Panc1 (cell line): ENCODE results near the gene FLACC1. TPM values are rescaled to one million over a fixed set of nuclear protein-coding genes. Genes with fewer than 3 reads are reported as not detected.
"Not testable (repeated sequence)": the region's sequence is repeated elsewhere in the genome, so short reads cannot be mapped to it uniquely, and the experiment has no call there.

ENCODE experiments used
- ATAC-seq: fragments of 200-7000 bp; cut with Tn5 transposase; 2 replicates; pipeline ENCODE4 v1.9.1; 2020; ENCODE audit warnings: mild to moderate bottlenecking, moderate library complexity
- BruUV-seq: library from RNA; stranded (reverse); fragments of 400-500 nt; replicated peaks from 2 replicates; lab custom pipeline; 2021; lab: Mats Ljungman, UMichigan
- CTCF ChIA-PET: fragments of 300-600 bp; sonication (Branson Sonifier 250); formaldehyde crosslinking; loops from one replicate; lab custom pipeline; 2022; ENCODE audit warnings: antibody characterized with exemption; lab: Charles Lee
- POLR2A ChIA-PET: fragments of 300-600 bp; sonication (Branson Sonifier 250); formaldehyde crosslinking; loops from one replicate; lab custom pipeline; 2022; ENCODE audit warnings: antibody characterized with exemption; lab: Charles Lee
- DNase-seq: peaks from one replicate; pipeline ENCODE4 v3.0.0-alpha.2; 2010; ENCODE audit warnings: low read depth, low spot score
- H3K27ac ChIP-seq: 2 replicates; pipeline ENCODE4 v1.5.1; 2011; ENCODE audit warnings: mild to moderate bottlenecking, low read length, inconsistent platforms
- H3K27me3 ChIP-seq: fragments of 200-500 bp; sonication (Bioruptor generic); 2 replicates; pipeline ENCODE4 v1.6.0; 2014; ENCODE audit warnings: low read length, inconsistent platforms; ENCODE audit not compliant: control insufficient read depth, insufficient read depth
- H3K36me3 ChIP-seq: fragments of 200-500 bp; sonication (Bioruptor generic); 2 replicates; pipeline ENCODE4 v1.5.1; 2014; ENCODE audit warnings: inconsistent platforms, mild to moderate bottlenecking, low read length, moderate library complexity; ENCODE audit not compliant: control insufficient read depth, insufficient read depth
- H3K4me1 ChIP-seq: 2 replicates; pipeline ENCODE4 v1.5.1; 2011; ENCODE audit warnings: inconsistent platforms, mild to moderate bottlenecking, low read length, moderate library complexity; ENCODE audit not compliant: control insufficient read depth, insufficient read depth
- H3K4me3 ChIP-seq, 2 experiments: 2 replicates each; pipeline ENCODE4 v1.5.1; 2011 to 2012; ENCODE audit warnings: low read depth in 2 of 2, low read length in 2 of 2, mild to moderate bottlenecking in 2 of 2, inconsistent platforms in 1 of 2, moderate library complexity in 1 of 2
- H3K9me3 ChIP-seq: fragments of 200-500 bp; sonication (Bioruptor generic); 2 replicates; pipeline ENCODE4 v1.5.1; 2014; ENCODE audit warnings: low read depth, mild to moderate bottlenecking, inconsistent platforms, low read length, moderate library complexity; ENCODE audit not compliant: control insufficient read depth, insufficient read depth
- POLR2AphosphoS5 ChIP-seq: IDR thresholded peaks from 2 replicates; pipeline ENCODE4 v1.6.1; 2012; ENCODE audit warnings: mild to moderate bottlenecking, low read depth, low read length, moderate library complexity
- SIN3A ChIP-seq: IDR thresholded peaks from 2 replicates; pipeline ENCODE4 v1.6.1; 2012; ENCODE audit warnings: low read depth, mild to moderate bottlenecking, low read length, moderate library complexity, borderline replicate concordance; ENCODE audit not compliant: insufficient read depth
- TCF7L2 ChIP-seq: IDR thresholded peaks from 2 replicates; pipeline ENCODE4 v1.6.1; 2011; ENCODE audit warnings: mild to moderate bottlenecking, low read depth, low read length, inconsistent platforms
- in situ Hi-C: cut with HindIII; loops from 2 replicates; pipeline ENCODE4 v1.10.0; 2016; ENCODE audit warnings: low sequenced_read_pairs, low pct_unique_long_range_greater_than_20kb
- intact Hi-C: fragments of 100-400 bp; cut with micrococcal nuclease; formaldehyde crosslinking; loops from one replicate; pipeline ENCODE4 v1.10.0; 2022; ENCODE audit not compliant: unreplicated experiment
- total RNA-seq: library from RNA; stranded (reverse); gene quantifications from one replicate; pipeline ENCODE4 v1.2.1, GENCODE V29; 2021; ENCODE audit not compliant: unreplicated experiment
- TF ChIP-seq, protein P1 (sequence below): fragments of 450-650 bp; IDR thresholded peaks from 2 replicates; pipeline ENCODE4 v1.5.1; 2017; ENCODE audit warnings: mild to moderate bottlenecking
- TF ChIP-seq, protein P2 (sequence below), 2 experiments: IDR thresholded peaks; 2 replicates each; pipeline ENCODE4 v1.6.1; 2011 to 2012; ENCODE audit warnings: low read depth in 2 of 2, control low read depth in 1 of 2, low read length in 1 of 2, mild to moderate bottlenecking in 1 of 2, moderate library complexity in 1 of 2; ENCODE audit not compliant: insufficient read depth in 1 of 2

Gene FLACC1
- total RNA-seq, 1 experiment from 2014 or later, result 0.39 TPM

DNA sequence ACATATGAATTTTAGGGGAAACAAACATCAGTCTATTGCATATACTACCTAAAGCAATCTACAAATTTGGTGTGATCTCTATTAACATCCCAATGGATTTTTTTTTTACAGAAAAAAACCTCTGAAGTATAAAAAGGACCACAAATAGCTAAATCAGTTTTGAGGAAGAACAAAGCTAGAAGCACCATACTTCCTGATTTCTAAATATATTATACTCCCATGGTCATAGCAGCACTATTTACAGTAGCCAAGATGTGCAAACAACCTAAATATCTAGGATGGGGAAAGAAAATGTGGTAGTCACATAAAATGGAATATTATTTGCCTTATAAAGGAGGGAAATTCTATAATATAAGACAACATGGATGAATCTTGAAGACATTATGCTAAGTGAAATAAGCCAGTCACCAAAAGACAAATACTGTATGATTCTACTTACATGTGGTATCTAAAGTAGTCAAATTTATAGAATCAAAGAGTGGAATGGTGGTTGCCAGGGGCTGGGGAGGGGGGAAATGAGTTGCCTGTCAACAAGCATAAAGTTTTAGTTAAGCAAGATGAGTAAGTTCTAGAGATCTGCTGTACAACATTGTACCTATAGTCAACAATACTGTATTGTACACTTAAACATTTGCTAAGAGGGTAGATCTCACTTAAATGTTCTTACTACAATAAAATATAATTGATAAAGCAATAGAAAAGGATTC, 114.4 kb downstream of the FLACC1 start:
- Histone ChIP-seq H3K9me3 (peaks cover 3% of the 10 kb centered on the region; the same call in 1 of the 2 replicates), H3K36me3 (no peaks in the 10 kb centered on the region), H3K27ac (no peak overlapping the region), H3K27me3 (no peaks in the 10 kb centered on the region), H3K4me3 (no peak overlapping the region), H3K4me1 (no peaks in the 10 kb centered on the region)
- ATAC-seq (no peak), DNase-seq (no peak)
- intact Hi-C loops (no loop called here), in situ Hi-C loops (no loop called here)
- TF ChIP-seq, protein P1, sequence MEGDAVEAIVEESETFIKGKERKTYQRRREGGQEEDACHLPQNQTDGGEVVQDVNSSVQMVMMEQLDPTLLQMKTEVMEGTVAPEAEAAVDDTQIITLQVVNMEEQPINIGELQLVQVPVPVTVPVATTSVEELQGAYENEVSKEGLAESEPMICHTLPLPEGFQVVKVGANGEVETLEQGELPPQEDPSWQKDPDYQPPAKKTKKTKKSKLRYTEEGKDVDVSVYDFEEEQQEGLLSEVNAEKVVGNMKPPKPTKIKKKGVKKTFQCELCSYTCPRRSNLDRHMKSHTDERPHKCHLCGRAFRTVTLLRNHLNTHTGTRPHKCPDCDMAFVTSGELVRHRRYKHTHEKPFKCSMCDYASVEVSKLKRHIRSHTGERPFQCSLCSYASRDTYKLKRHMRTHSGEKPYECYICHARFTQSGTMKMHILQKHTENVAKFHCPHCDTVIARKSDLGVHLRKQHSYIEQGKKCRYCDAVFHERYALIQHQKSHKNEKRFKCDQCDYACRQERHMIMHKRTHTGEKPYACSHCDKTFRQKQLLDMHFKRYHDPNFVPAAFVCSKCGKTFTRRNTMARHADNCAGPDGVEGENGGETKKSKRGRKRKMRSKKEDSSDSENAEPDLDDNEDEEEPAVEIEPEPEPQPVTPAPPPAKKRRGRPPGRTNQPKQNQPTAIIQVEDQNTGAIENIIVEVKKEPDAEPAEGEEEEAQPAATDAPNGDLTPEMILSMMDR, result no peak
- TF ChIP-seq SIN3A (no peak), TCF7L2 (no peak), POLR2AphosphoS5 (no peak)
- TF ChIP-seq, protein P2, sequence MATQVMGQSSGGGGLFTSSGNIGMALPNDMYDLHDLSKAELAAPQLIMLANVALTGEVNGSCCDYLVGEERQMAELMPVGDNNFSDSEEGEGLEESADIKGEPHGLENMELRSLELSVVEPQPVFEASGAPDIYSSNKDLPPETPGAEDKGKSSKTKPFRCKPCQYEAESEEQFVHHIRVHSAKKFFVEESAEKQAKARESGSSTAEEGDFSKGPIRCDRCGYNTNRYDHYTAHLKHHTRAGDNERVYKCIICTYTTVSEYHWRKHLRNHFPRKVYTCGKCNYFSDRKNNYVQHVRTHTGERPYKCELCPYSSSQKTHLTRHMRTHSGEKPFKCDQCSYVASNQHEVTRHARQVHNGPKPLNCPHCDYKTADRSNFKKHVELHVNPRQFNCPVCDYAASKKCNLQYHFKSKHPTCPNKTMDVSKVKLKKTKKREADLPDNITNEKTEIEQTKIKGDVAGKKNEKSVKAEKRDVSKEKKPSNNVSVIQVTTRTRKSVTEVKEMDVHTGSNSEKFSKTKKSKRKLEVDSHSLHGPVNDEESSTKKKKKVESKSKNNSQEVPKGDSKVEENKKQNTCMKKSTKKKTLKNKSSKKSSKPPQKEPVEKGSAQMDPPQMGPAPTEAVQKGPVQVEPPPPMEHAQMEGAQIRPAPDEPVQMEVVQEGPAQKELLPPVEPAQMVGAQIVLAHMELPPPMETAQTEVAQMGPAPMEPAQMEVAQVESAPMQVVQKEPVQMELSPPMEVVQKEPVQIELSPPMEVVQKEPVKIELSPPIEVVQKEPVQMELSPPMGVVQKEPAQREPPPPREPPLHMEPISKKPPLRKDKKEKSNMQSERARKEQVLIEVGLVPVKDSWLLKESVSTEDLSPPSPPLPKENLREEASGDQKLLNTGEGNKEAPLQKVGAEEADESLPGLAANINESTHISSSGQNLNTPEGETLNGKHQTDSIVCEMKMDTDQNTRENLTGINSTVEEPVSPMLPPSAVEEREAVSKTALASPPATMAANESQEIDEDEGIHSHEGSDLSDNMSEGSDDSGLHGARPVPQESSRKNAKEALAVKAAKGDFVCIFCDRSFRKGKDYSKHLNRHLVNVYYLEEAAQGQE (IDR thresholded peaks at IDR 0.05; ENCODE audit: insufficient read depth in 1 of 2, low read depth in 2 of 2, low read length in 1 of 2), result no peak
- no TSS peak for BruUV-seq
- POLR2A ChIA-PET, result no interaction called here
- CTCF ChIA-PET, result interaction anchor here (0.6 kb wide), 1 partner anchor 68 kb away, joined by 7 read pairs; no protein-coding TSS in a partner anchor

DNA sequence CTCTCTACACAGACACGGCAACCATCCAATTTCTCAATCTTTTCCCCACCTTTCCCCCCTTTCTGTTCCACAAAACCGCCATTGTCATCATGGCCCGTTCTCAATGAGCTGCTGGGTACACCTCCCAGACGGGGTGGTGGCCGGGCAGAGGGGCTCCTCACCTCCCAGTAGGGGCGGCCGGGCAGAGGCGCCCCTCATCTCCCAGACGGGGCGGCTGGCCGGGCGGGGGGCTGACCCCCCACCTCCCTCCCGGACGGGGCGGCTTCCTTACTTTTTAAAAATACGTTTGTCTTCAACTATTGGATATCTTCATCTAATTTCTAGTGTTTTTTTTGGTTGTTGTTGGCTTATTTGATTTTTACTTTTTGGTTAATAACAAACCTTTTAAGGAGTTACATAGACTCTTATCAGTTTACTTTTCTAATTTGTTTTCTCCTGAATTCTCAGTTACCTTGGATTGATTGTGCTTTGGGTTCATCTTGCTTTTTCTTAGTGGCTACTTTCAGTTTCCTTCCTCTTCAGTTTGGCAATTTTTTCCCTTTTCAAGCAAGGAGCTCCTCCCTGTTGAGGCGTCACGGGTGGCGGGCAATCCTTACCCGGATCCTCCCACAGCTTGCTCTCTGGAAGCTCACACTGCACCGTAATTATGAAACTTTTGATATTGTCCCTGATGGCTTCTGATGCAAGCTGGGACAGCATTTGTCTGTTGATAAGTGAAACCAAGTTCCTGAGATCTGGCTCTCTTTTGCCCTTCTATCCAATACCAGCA, 117.8 kb downstream of the FLACC1 start:
- H3K36me3 ChIP-seq, BruUV-seq, H3K27me3 ChIP-seq, H3K4me3 ChIP-seq, ATAC-seq, POLR2A ChIA-PET, H3K27ac ChIP-seq, CTCF ChIA-PET, DNase-seq, in situ Hi-C loops, H3K9me3 ChIP-seq: not testable (repeated sequence)
- intact Hi-C loops, result loop anchor here (10.0 kb wide), 1 partner anchor 385 kb away; no protein-coding TSS in a partner anchor
- peaks cover 11% of the 10 kb centered on the region for H3K4me1 ChIP-seq

Other genes with a start within 250 kb of the FLACC1 start
- 46.3 TPM for gene CFLAR, start 241.2 kb downstream of the FLACC1 start, total RNA-seq
- gene CASP10, start 174.2 kb downstream of the FLACC1 start, total RNA-seq, result 0.87 TPM
- gene CASP8, start 96.8 kb downstream of the FLACC1 start, total RNA-seq, result 34.8 TPM
- 35.7 TPM for gene TRAK2, start 94.1 kb upstream of the FLACC1 start, total RNA-seq
- gene STRADB, start 94.4 kb upstream of the FLACC1 start, total RNA-seq, result 33.4 TPM